Tibial artery (tissue), 4 donors: ENCODE data around the gene PPP6R3.

Experiments used
- DNase-seq, 2 donors: peaks; one replicate each; pipeline ENCODE4 v3.0.0-alpha.2; 2019
- H3K27ac ChIP-seq, 2 donors: fragments of 200-600 bp; sonication (generic) in 1 of 2; 1 replicate in 1 of 2; 2 replicates in 1 of 2; pipeline ENCODE4 v1.5.1; 2018 to 2019; ENCODE audit warnings: mild to moderate bottlenecking in 1 of 2
- H3K27me3 ChIP-seq, 2 donors: fragments of 200-600 bp; sonication (generic) in 1 of 2; one replicate each; pipeline versions ENCODE4 v1.5.1 to v1.6.0; 2016 to 2019
- H3K36me3 ChIP-seq, 3 donors: fragments of 200-600 bp; sonication (generic) in 2 of 3; one replicate each; pipeline ENCODE4 v1.5.1; 2016 to 2019; ENCODE audit warnings: mild to moderate bottlenecking in 2 of 3
- H3K4me1 ChIP-seq, 4 donors: fragments of 200-600 bp; sonication (generic) in 2 of 4; 1 replicate in 3 of 4; 2 replicates in 1 of 4; pipeline ENCODE4 v1.5.1; 2016 to 2019
- H3K4me3 ChIP-seq, 2 donors: fragments of 200-600 bp; sonication (generic) in 1 of 2; 1 replicate in 1 of 2; 2 replicates in 1 of 2; pipeline ENCODE4 v1.5.1; 2018 to 2019; ENCODE audit warnings: mild to moderate bottlenecking in 2 of 2
- H3K9me3 ChIP-seq, 3 donors: fragments of 200-600 bp; sonication (generic) in 1 of 3; one replicate each; pipeline ENCODE4 v1.5.1; 2016 to 2019
- CTCF ChIP-seq, 2 experiments: fragments of 200-600 bp in 1 of 2; fragments of 450-650 bp in 1 of 2; IDR thresholded peaks; one replicate each; pipeline ENCODE4 v1.5.1; 2017 to 2019; ENCODE audit warnings: antibody characterized with exemption in 2 of 2, mild to moderate bottlenecking in 1 of 2, moderate library complexity in 1 of 2
- intact Hi-C: fragments of 100-400 bp; cut with DNase I; formaldehyde crosslinking; loops from one replicate; pipeline ENCODE4 v1.15.0; 2023; ENCODE audit warnings: low total_unique reads

PPP6R3 gene

GRCh38 chr11:68460741-68461574, at the start of gene PPP6R3:
PPP6R3 (plus strand) TSS chr11:68460752; CDS start chr11:68537665, 76,913 bp downstream.
- Histone ChIP-seq H3K27ac (peak within 1 kb of the TSS; percentile 94 to 96), H3K27me3 (no peaks in the 10 kb centered on the region), H3K36me3 (no peaks in the 10 kb centered on the region), H3K4me3 (peak within 1 kb of the TSS; percentile 86 to 92), H3K4me1 (peaks cover 0 to 50% (median 31%) of the 10 kb centered on the region in 4 donors), H3K9me3 (no peaks in the 10 kb centered on the region)
- intact Hi-C loops, result no loop called here
- no peak for DNase-seq
- TF ChIP-seq CTCF (IDR thresholded peaks at IDR 0.05), result no peak

- intact Hi-C loops, result no loop called here
- Histone ChIP-seq H3K4me3 (no peak overlapping the region), H3K4me1 (no peaks in the 10 kb centered on the region), H3K27me3 (no peaks in the 10 kb centered on the region), H3K27ac (no peak overlapping the region), H3K36me3 (peaks cover 83 to 90% (median 85%) of the 10 kb centered on the region in 3 donors), H3K9me3 (no peaks in the 10 kb centered on the region)
- no peak for TF ChIP-seq CTCF (IDR thresholded peaks at IDR 0.05)
- DNase-seq, result no peak
These were observed 49.0 kb upstream of the PPP6R3 start for GRCh38 chr11:68411501-68411991.

- H3K9me3 ChIP-seq, result no peaks in the 10 kb centered on the region
- intact Hi-C loops, result no loop called here
- no peak for TF ChIP-seq CTCF (IDR thresholded peaks at IDR 0.05)
- H3K27me3 ChIP-seq, result no peaks in the 10 kb centered on the region
- no peak overlapping the region for H3K4me3 ChIP-seq
- H3K27ac ChIP-seq, result no peak overlapping the region
- no peaks in the 10 kb centered on the region for H3K4me1 ChIP-seq
- DNase-seq, result no peak
- peaks cover 79 to 90% (median 83%) of the 10 kb centered on the region in 3 donors for H3K36me3 ChIP-seq
These were observed 47.7 kb upstream of the PPP6R3 start for GRCh38 chr11:68412593-68413475.

GRCh38 chr11:68413591-68413999, 47.0 kb upstream of the PPP6R3 start:
- Histone ChIP-seq H3K4me1 (no peaks in the 10 kb centered on the region), H3K9me3 (no peaks in the 10 kb centered on the region), H3K27ac (no peak overlapping the region), H3K4me3 (no peak overlapping the region), H3K27me3 (no peaks in the 10 kb centered on the region), H3K36me3 (peaks cover 77 to 90% (median 84%) of the 10 kb centered on the region in 3 donors)
- TF ChIP-seq CTCF (IDR thresholded peaks at IDR 0.05), result no peak
- intact Hi-C loops, result no loop called here
- no peak for DNase-seq

GRCh38 chr11:68414496-68415221, 45.9 kb upstream of the PPP6R3 start:
- H3K27ac ChIP-seq, result no peak overlapping the region
- no peak for DNase-seq
- no peaks in the 10 kb centered on the region for H3K27me3 ChIP-seq
- no peak for TF ChIP-seq CTCF (IDR thresholded peaks at IDR 0.05)
- intact Hi-C loops, result no loop called here
- no peaks in the 10 kb centered on the region for H3K9me3 ChIP-seq
- H3K4me3 ChIP-seq, result no peak overlapping the region
- H3K4me1 ChIP-seq, result no peaks in the 10 kb centered on the region
- H3K36me3 ChIP-seq, result peaks cover 70 to 95% (median 87%) of the 10 kb centered on the region in 3 donors
